Neural progenitor cell (in vitro differentiated cells): ENCODE measurements around the gene TAMALIN. TPM values are rescaled to one million over a fixed set of nuclear protein-coding genes. Genes with fewer than 3 reads are reported as not detected.
A peak's percentile ranks its signal among the peaks of the same experiment; 100 is the strongest.

Source experiments
- DNase-seq: peaks from one replicate; pipeline ENCODE4 v3.0.0-alpha.2; 2016; ENCODE audit warnings: low spot score
- H2AFZ ChIP-seq: fragments of 200-600 bp; sonication (generic); replicated peaks from 2 replicates; pipeline ENCODE4 v1.6.1; 2016; ENCODE audit warnings: antibody characterized with exemption
- H3F3A ChIP-seq: fragments of 200-600 bp; sonication (generic); 2 replicates; pipeline ENCODE4 v1.6.1; 2016; ENCODE audit warnings: antibody characterized with exemption, low read depth
- H3K27ac ChIP-seq: fragments of 200-600 bp; sonication (generic); 2 replicates; pipeline ENCODE4 v1.5.1; 2016; ENCODE audit warnings: mild to moderate bottlenecking
- H3K27me3 ChIP-seq: fragments of 200-600 bp; sonication (generic); 2 replicates; pipeline ENCODE4 v1.6.1; 2016; ENCODE audit warnings: mild to moderate bottlenecking, moderate library complexity
- H3K36me3 ChIP-seq: fragments of 200-600 bp; sonication (generic); 2 replicates; pipeline ENCODE4 v1.5.1; 2016
- H3K4me1 ChIP-seq: fragments of 200-600 bp; sonication (generic); 2 replicates; pipeline ENCODE4 v1.6.1; 2016; ENCODE audit warnings: mixed run types
- H3K4me2 ChIP-seq: fragments of 200-600 bp; sonication (generic); 2 replicates; pipeline ENCODE4 v1.6.1; 2016
- H3K4me3 ChIP-seq: fragments of 200-600 bp; sonication (generic); 2 replicates; pipeline ENCODE4 v1.5.1; 2016
- H3K79me2 ChIP-seq: fragments of 200-600 bp; sonication (generic); 2 replicates; pipeline ENCODE4 v1.6.1; 2016; ENCODE audit warnings: low read depth
- H3K9ac ChIP-seq: fragments of 200-600 bp; sonication (generic); 2 replicates; pipeline ENCODE4 v1.6.1; 2016
- H3K9me3 ChIP-seq: fragments of 200-600 bp; sonication (generic); 2 replicates; pipeline ENCODE4 v1.5.1; 2016; ENCODE audit warnings: low read depth
- H4K20me1 ChIP-seq: fragments of 200-600 bp; sonication (generic); 2 replicates; pipeline ENCODE4 v1.6.1; 2016; ENCODE audit warnings: low read depth
- H3K27ac Mint-ChIP-seq: 3 replicates; pipeline ENCODE4 v1.8.0; 2021; ENCODE audit warnings: mixed read lengths
- H3K27me3 Mint-ChIP-seq: 2 replicates; pipeline ENCODE4 v1.8.0; 2022; ENCODE audit warnings: low read depth, mild to moderate bottlenecking, inconsistent platforms, moderate library complexity, mixed read lengths; ENCODE audit not compliant: insufficient read depth
- H3K36me3 Mint-ChIP-seq: 3 replicates; pipeline ENCODE4 v1.8.0; 2021; ENCODE audit warnings: mixed read lengths
- H3K4me1 Mint-ChIP-seq: 3 replicates; pipeline ENCODE4 v1.8.0; 2021; ENCODE audit warnings: mixed read lengths
- H3K4me3 Mint-ChIP-seq: 3 replicates; pipeline ENCODE4 v1.8.0; 2021; ENCODE audit warnings: mild to moderate bottlenecking, moderate library complexity, mixed read lengths
- H3K9me3 Mint-ChIP-seq: 3 replicates; pipeline ENCODE4 v1.8.0; 2020; ENCODE audit warnings: mixed read lengths
- CTCF ChIP-seq: fragments of 200-600 bp; sonication (generic); IDR thresholded peaks from 2 replicates; pipeline ENCODE4 v1.5.1; 2017; ENCODE audit warnings: antibody characterized with exemption, mild to moderate bottlenecking
- EZH2 ChIP-seq: fragments of 200-600 bp; sonication (generic); IDR thresholded peaks from 2 replicates; pipeline ENCODE4 v1.6.1; 2017; ENCODE audit warnings: antibody characterized with exemption, mild to moderate bottlenecking, moderate library complexity
- EZH2phosphoT487 ChIP-seq: fragments of 200-600 bp; sonication (generic); IDR thresholded peaks from 2 replicates; pipeline ENCODE4 v1.6.1; 2017; ENCODE audit warnings: antibody characterized with exemption
- total RNA-seq: library from RNA; depleted of rRNA; stranded (reverse); fragments of >200 nt; gene quantifications from 2 replicates; pipeline ENCODE4 v1.2.3, GENCODE V29; 2015; ENCODE audit warnings: low replicate concordance

TAMALIN gene
- total RNA-seq, 1 donor from 2014 or later = 1.1 TPM

- Mint-ChIP-seq H3K36me3 (peaks cover 5% of the 10 kb centered on the region), H3K9me3 (no peaks in the 10 kb centered on the region), H3K4me1 (peaks cover 23% of the 10 kb centered on the region), H3K4me3 (peak overlapping the region; percentile 67), H3K27ac (no peak overlapping the region), H3K27me3 (peaks cover 21% of the 10 kb centered on the region)
- H3K9me3 ChIP-seq = no peaks in the 10 kb centered on the region
- peaks cover 15% of the 10 kb centered on the region for H4K20me1 ChIP-seq
- no peak overlapping the region for H3K4me2 ChIP-seq
- peaks cover 49% of the 10 kb centered on the region for H3K27me3 ChIP-seq
- no peak for DNase-seq
- H3K4me1 ChIP-seq = peaks cover 14% of the 10 kb centered on the region
- peaks cover 20% of the 10 kb centered on the region for H3F3A ChIP-seq
- TF ChIP-seq EZH2 (no peak), EZH2phosphoT487 (no peak), CTCF (no peak)
- H3K27ac ChIP-seq = no peak overlapping the region
- H3K4me3 ChIP-seq = no peak overlapping the region
- no peak overlapping the region for H3K9ac ChIP-seq
- H2AFZ ChIP-seq = no peak overlapping the region
- no peaks in the 10 kb centered on the region for H3K36me3 ChIP-seq
- no peaks in the 10 kb centered on the region for H3K79me2 ChIP-seq
Measured at GRCh38 chr12:52049688-52050087, 42.9 kb downstream of the TAMALIN start.

GRCh38 chr12:52050116-52050757 lies 43.5 kb downstream of the TAMALIN start:
- DNase-seq = no peak
- H3K27ac ChIP-seq = no peak overlapping the region
- TF ChIP-seq EZH2 (no peak), CTCF (no peak), EZH2phosphoT487 (no peak)
- Mint-ChIP-seq H3K27me3 (peaks cover 21% of the 10 kb centered on the region), H3K36me3 (peaks cover 5% of the 10 kb centered on the region), H3K27ac (no peak overlapping the region), H3K4me1 (peaks cover 23% of the 10 kb centered on the region), H3K9me3 (no peaks in the 10 kb centered on the region), H3K4me3 (peak overlapping the region; percentile 67)
- H3K36me3 ChIP-seq = no peaks in the 10 kb centered on the region
- H3F3A ChIP-seq = peaks cover 20% of the 10 kb centered on the region
- H3K4me2 ChIP-seq = peak overlapping the region; percentile 76
- peaks cover 14% of the 10 kb centered on the region for H3K4me1 ChIP-seq
- peak overlapping the region; percentile 59 for H3K4me3 ChIP-seq
- H3K27me3 ChIP-seq = peaks cover 49% of the 10 kb centered on the region
- peak overlapping the region; percentile 89 for H2AFZ ChIP-seq
- peak overlapping the region; percentile 2 for H3K9ac ChIP-seq
- H3K79me2 ChIP-seq = no peaks in the 10 kb centered on the region
- H4K20me1 ChIP-seq = peaks cover 15% of the 10 kb centered on the region
- no peaks in the 10 kb centered on the region for H3K9me3 ChIP-seq

- H3K4me3 ChIP-seq = peak within 1 kb of the TSS; percentile 59
- TF ChIP-seq CTCF (no peak), EZH2phosphoT487 (peak; percentile 38), EZH2 (peak; percentile 44)
- no peak within 1 kb of the TSS for H3K27ac ChIP-seq
- peak within 1 kb of the TSS; percentile 82 for H3K4me3 Mint-ChIP-seq
- H3K27ac Mint-ChIP-seq = no peak within 1 kb of the TSS
- H4K20me1 ChIP-seq = peaks cover 15% of the 10 kb centered on the region
- peaks cover 21% of the 10 kb centered on the region for H3K27me3 Mint-ChIP-seq
- H3F3A ChIP-seq = peaks cover 20% of the 10 kb centered on the region
- H3K79me2 ChIP-seq = no peaks in the 10 kb centered on the region
- peak within 1 kb of the TSS; percentile 39 for H3K9ac ChIP-seq
- H3K4me1 ChIP-seq = peaks cover 14% of the 10 kb centered on the region
- peaks cover 23% of the 10 kb centered on the region for H3K4me1 Mint-ChIP-seq
- no peaks in the 10 kb centered on the region for H3K9me3 Mint-ChIP-seq
- peaks cover 5% of the 10 kb centered on the region for H3K36me3 Mint-ChIP-seq
- H3K36me3 ChIP-seq = no peaks in the 10 kb centered on the region
- H3K9me3 ChIP-seq = no peaks in the 10 kb centered on the region
- peaks cover 49% of the 10 kb centered on the region for H3K27me3 ChIP-seq
- peak within 1 kb of the TSS; percentile 89 for H2AFZ ChIP-seq
- H3K4me2 ChIP-seq = peak within 1 kb of the TSS; percentile 76
- peak; percentile 93 for DNase-seq
Measured at GRCh38 chr12:52050758-52051541, 44.2 kb downstream of the TAMALIN start, which contains the start of gene NR4A1. Gene NR4A1, plus strand, starts transcription at chr12:52051442. Its CDS starts 2,887 bp downstream, at chr12:52054329.
